Fibroblast of lung (primary cell): ENCODE measurements around the gene PIK3C2G. TPM values are rescaled to one million over a fixed set of nuclear protein-coding genes. Genes with fewer than 3 reads are reported as not detected.

Source experiments
- DNase-seq, 2 donors: peaks; one replicate each; pipeline versions ENCODE4 v3.0.0 to v3.0.0-alpha.2; 2010; ENCODE audit warnings: low read depth in 2 of 2
- H2AFZ ChIP-seq: 2 replicates; pipeline ENCODE4 v1.5.1; 2012; ENCODE audit warnings: low read length, control low read depth, inconsistent platforms
- H3K27ac ChIP-seq: 2 replicates; pipeline ENCODE4 v1.5.1; 2011; ENCODE audit warnings: low read length, control low read depth; ENCODE audit not compliant: insufficient read depth
- H3K27me3 ChIP-seq: 2 replicates; pipeline ENCODE4 v1.5.1; 2011; ENCODE audit warnings: mild to moderate bottlenecking, low read length; ENCODE audit not compliant: control insufficient read depth, insufficient read depth
- H3K36me3 ChIP-seq: 2 replicates; pipeline ENCODE4 v1.5.1; 2011; ENCODE audit warnings: low read length; ENCODE audit not compliant: control insufficient read depth, insufficient read depth
- H3K4me1 ChIP-seq: 2 replicates; pipeline ENCODE4 v1.5.1; 2011; ENCODE audit warnings: low read length; ENCODE audit not compliant: control insufficient read depth, insufficient read depth; ENCODE audit errors: extremely low read depth
- H3K4me2 ChIP-seq: 2 replicates; pipeline ENCODE4 v1.5.1; 2011; ENCODE audit warnings: low read length, control low read depth; ENCODE audit not compliant: insufficient read depth; ENCODE audit errors: extremely low read depth
- H3K4me3 ChIP-seq, 4 experiments: fragments of 200-600 bp in 1 of 4; sonication (generic) in 1 of 4; replicated peaks in 1 of 4; 2 replicates each; pipeline ENCODE4 v1.5.1; 2011 to 2016; ENCODE audit warnings: low read length in 4 of 4, low read depth in 3 of 4, mild to moderate bottlenecking in 3 of 4, control low read depth in 2 of 4, inconsistent platforms in 1 of 4, mixed read lengths in 1 of 4; ENCODE audit not compliant: insufficient read depth in 1 of 4; ENCODE audit errors: control extremely low read depth in 1 of 4
- H3K79me2 ChIP-seq: 2 replicates; pipeline ENCODE4 v1.5.1; 2012; ENCODE audit warnings: mild to moderate bottlenecking, low read length, inconsistent platforms; ENCODE audit not compliant: control insufficient read depth, insufficient read depth
- H3K9ac ChIP-seq: 2 replicates; pipeline ENCODE4 v1.5.1; 2011; ENCODE audit warnings: mild to moderate bottlenecking, low read length, control low read depth; ENCODE audit not compliant: insufficient read depth
- H3K9me3 ChIP-seq: 2 replicates; pipeline ENCODE4 v1.5.1; 2012; ENCODE audit warnings: low read depth, low read length; ENCODE audit not compliant: control insufficient read depth, insufficient read depth
- H4K20me1 ChIP-seq: 2 replicates; pipeline ENCODE4 v1.5.1; 2011; ENCODE audit warnings: low read length; ENCODE audit not compliant: control insufficient read depth, insufficient read depth; ENCODE audit errors: extremely low read depth
- EZH2 ChIP-seq: IDR thresholded peaks from 2 replicates; pipeline ENCODE4 v1.5.1; 2012; ENCODE audit warnings: low read length, control low read depth, mild to moderate bottlenecking; ENCODE audit errors: missing control alignments
- polyA plus RNA-seq, 2 donors: library from polyadenylated mRNA; depleted of rRNA in 1 of 2; stranded (reverse) in 1 of 2; unstranded in 1 of 2; fragments of >200 nt; gene quantifications; 2 replicates each; pipeline ENCODE4 v1.2.1, GENCODE V29; 2011 to 2012; ENCODE audit warnings: missing spikeins in 1 of 2
- total RNA-seq: library from RNA; depleted of rRNA; stranded (reverse); fragments of >200 nt; gene quantifications from 2 replicates; pipeline ENCODE4 v1.2.1, GENCODE V29; 2014
- TF ChIP-seq, protein P1 (sequence below), 2 donors: IDR thresholded peaks in 1 of 2; conservative IDR thresholded peaks in 1 of 2; 1 replicate in 1 of 2; 2 replicates in 1 of 2; pipeline ENCODE4 v1.5.1; 2011 to 2012; ENCODE audit warnings: low read length in 2 of 2, control low read depth in 1 of 2, inconsistent platforms in 1 of 2, low read depth in 1 of 2, mild to moderate bottlenecking in 1 of 2

Gene PIK3C2G
- total and polyA plus RNA-seq, 2 donors (not counting 1 experiment from before 2014, with no cell fraction given): not detected

DNA sequence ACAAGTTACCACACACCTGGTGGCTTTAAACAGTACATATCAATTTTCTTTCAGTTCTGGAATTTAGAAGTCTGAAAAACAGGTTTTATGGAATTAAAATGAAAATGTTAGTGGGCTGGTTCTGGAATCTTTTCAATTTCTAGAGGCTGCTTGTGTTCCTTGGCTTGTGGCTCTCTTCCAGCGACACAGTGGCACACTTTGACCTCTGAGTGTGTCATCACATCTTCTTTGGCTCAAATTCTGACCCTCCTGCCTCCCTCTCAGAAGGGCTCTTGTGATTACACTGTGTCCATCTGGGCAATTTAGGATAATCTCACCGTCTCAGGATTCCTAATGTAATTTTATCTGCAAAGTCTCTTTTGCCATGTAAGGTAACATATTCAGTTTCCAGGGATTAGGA lies 306.5 kb downstream of the PIK3C2G start:
- Histone ChIP-seq H3K36me3 (no peaks in the 10 kb centered on the region), H3K4me1 (no peaks in the 10 kb centered on the region), H3K4me2 (no peak overlapping the region), H3K9me3 (no peaks in the 10 kb centered on the region), H2AFZ (no peak overlapping the region), H3K79me2 (no peaks in the 10 kb centered on the region), H4K20me1 (no peaks in the 10 kb centered on the region), H3K27me3 (no peaks in the 10 kb centered on the region), H3K4me3 (no peak overlapping the region), H3K9ac (no peak overlapping the region), H3K27ac (no peak overlapping the region)
- no peak for DNase-seq
- TF ChIP-seq EZH2: no peak
- TF ChIP-seq, protein P1, sequence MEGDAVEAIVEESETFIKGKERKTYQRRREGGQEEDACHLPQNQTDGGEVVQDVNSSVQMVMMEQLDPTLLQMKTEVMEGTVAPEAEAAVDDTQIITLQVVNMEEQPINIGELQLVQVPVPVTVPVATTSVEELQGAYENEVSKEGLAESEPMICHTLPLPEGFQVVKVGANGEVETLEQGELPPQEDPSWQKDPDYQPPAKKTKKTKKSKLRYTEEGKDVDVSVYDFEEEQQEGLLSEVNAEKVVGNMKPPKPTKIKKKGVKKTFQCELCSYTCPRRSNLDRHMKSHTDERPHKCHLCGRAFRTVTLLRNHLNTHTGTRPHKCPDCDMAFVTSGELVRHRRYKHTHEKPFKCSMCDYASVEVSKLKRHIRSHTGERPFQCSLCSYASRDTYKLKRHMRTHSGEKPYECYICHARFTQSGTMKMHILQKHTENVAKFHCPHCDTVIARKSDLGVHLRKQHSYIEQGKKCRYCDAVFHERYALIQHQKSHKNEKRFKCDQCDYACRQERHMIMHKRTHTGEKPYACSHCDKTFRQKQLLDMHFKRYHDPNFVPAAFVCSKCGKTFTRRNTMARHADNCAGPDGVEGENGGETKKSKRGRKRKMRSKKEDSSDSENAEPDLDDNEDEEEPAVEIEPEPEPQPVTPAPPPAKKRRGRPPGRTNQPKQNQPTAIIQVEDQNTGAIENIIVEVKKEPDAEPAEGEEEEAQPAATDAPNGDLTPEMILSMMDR (conservative IDR thresholded peaks at IDR 0.05 in 1 of 2, IDR thresholded peaks at IDR 0.05 in 1 of 2; ENCODE audit: low read depth in 1 of 2, low read length in 2 of 2): no peak

DNA sequence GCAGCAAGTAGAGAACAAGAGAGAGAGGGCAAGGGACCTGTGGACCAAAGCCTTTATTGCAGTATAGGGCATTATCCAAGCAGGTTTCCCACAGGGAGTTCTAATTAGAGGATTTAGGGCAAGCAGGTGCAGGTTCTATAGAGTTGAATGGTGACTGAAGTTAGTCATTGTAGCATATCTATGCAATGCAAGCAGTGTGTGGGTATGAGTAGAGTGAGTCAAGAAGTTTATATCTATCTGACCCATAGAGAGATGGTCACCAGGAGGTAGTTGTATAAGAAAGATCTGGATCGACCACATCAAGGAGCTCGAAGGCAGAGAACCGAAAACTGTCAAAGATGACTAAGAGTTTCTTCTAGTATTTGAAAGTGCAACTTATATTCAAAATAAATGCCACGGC lies 309.2 kb downstream of the PIK3C2G start:
- TF ChIP-seq, protein P1 (conservative IDR thresholded peaks at IDR 0.05 in 1 of 2, IDR thresholded peaks at IDR 0.05 in 1 of 2; ENCODE audit: low read depth in 1 of 2, low read length in 2 of 2): no peak
- no peak for TF ChIP-seq EZH2
- no peaks in the 10 kb centered on the region for H3K4me1 ChIP-seq
- no peak overlapping the region for H3K4me2 ChIP-seq
- DNase-seq: no peak
- H3K9ac ChIP-seq: no peak overlapping the region
- no peaks in the 10 kb centered on the region for H4K20me1 ChIP-seq
- no peaks in the 10 kb centered on the region for H3K9me3 ChIP-seq
- H3K27me3 ChIP-seq: no peaks in the 10 kb centered on the region
- no peak overlapping the region for H3K4me3 ChIP-seq
- H3K79me2 ChIP-seq: no peaks in the 10 kb centered on the region
- H3K27ac ChIP-seq: no peak overlapping the region
- no peaks in the 10 kb centered on the region for H3K36me3 ChIP-seq
- H2AFZ ChIP-seq: no peak overlapping the region

DNA sequence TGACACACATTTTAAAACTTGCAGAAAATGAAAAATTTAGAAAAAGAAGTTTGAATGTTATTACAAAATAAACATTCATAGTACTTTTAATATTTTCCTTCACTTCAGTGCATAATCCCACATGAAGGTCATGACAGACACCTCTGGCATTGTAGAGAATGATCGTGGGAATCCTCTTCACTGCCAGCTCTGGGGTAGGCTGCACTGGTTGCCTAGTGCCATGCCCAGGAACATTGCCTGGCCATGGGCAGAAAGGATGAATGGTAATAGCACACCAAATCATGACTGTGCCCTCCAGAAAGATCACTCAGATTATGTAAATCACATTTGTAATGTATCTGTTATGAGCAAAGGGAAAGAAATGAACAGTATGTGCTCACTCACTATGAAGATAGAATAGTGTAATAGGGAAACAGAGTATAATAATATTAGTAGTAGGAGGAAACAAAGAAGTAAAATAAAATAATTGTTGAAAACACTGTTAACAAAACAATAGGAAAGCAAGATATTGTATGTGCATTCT lies 314.8 kb downstream of the PIK3C2G start:
- no peaks in the 10 kb centered on the region for H3K79me2 ChIP-seq
- no peak overlapping the region for H3K27ac ChIP-seq
- no peaks in the 10 kb centered on the region for H3K36me3 ChIP-seq
- DNase-seq: peak; percentile 26 to 32
- no peak overlapping the region for H3K4me3 ChIP-seq
- H3K9me3 ChIP-seq: no peaks in the 10 kb centered on the region
- TF ChIP-seq EZH2: no peak
- TF ChIP-seq, protein P1 (conservative IDR thresholded peaks at IDR 0.05 in 1 of 2, IDR thresholded peaks at IDR 0.05 in 1 of 2; ENCODE audit: low read depth in 1 of 2, low read length in 2 of 2): no peak
- no peaks in the 10 kb centered on the region for H4K20me1 ChIP-seq
- no peak overlapping the region for H2AFZ ChIP-seq
- H3K4me2 ChIP-seq: no peak overlapping the region
- no peak overlapping the region for H3K9ac ChIP-seq
- H3K4me1 ChIP-seq: no peaks in the 10 kb centered on the region
- H3K27me3 ChIP-seq: no peaks in the 10 kb centered on the region
